Choroid plexus epithelial cell (primary cell): ENCODE measurements around the gene LEMD2.

Source experiments
- DNase-seq: peaks from one replicate; pipeline ENCODE4 v3.0.0-alpha.2; 2010; ENCODE audit warnings: low read depth
- H3K4me3 ChIP-seq: 2 replicates; pipeline ENCODE4 v1.5.1; 2011; ENCODE audit warnings: low read depth, mild to moderate bottlenecking, control low read depth, low read length, moderate library complexity
- TF ChIP-seq, protein P1 (sequence below): conservative IDR thresholded peaks from 2 replicates; pipeline ENCODE4 v1.5.1; 2011; ENCODE audit warnings: low read depth, mild to moderate bottlenecking, control low read depth, inconsistent platforms, low read length, moderate library complexity

Gene LEMD2

DNA sequence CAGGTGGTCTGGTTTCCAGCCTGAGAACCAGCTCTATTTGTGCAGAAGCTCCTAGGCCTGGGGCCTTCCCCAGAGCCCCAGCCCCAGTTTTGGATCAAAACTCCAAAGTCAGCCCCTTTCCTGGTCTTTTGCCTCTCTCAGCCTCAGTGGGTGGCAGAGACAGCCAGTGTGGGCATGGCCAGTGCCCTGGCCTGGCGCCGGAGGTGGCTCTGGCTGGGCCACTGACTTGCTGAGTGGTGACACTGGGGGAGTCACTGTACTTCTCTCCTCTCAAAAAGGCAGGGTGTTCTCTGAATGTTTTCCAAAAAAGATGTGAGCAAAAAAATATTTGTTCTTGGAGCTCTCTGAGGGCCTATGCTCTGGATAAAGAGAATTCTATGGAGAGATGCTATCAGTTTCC lies 34.9 kb upstream of the LEMD2 start:
- H3K4me3 ChIP-seq, result no peak overlapping the region
- no peak for DNase-seq
- TF ChIP-seq, protein P1, sequence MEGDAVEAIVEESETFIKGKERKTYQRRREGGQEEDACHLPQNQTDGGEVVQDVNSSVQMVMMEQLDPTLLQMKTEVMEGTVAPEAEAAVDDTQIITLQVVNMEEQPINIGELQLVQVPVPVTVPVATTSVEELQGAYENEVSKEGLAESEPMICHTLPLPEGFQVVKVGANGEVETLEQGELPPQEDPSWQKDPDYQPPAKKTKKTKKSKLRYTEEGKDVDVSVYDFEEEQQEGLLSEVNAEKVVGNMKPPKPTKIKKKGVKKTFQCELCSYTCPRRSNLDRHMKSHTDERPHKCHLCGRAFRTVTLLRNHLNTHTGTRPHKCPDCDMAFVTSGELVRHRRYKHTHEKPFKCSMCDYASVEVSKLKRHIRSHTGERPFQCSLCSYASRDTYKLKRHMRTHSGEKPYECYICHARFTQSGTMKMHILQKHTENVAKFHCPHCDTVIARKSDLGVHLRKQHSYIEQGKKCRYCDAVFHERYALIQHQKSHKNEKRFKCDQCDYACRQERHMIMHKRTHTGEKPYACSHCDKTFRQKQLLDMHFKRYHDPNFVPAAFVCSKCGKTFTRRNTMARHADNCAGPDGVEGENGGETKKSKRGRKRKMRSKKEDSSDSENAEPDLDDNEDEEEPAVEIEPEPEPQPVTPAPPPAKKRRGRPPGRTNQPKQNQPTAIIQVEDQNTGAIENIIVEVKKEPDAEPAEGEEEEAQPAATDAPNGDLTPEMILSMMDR, result no peak

DNA sequence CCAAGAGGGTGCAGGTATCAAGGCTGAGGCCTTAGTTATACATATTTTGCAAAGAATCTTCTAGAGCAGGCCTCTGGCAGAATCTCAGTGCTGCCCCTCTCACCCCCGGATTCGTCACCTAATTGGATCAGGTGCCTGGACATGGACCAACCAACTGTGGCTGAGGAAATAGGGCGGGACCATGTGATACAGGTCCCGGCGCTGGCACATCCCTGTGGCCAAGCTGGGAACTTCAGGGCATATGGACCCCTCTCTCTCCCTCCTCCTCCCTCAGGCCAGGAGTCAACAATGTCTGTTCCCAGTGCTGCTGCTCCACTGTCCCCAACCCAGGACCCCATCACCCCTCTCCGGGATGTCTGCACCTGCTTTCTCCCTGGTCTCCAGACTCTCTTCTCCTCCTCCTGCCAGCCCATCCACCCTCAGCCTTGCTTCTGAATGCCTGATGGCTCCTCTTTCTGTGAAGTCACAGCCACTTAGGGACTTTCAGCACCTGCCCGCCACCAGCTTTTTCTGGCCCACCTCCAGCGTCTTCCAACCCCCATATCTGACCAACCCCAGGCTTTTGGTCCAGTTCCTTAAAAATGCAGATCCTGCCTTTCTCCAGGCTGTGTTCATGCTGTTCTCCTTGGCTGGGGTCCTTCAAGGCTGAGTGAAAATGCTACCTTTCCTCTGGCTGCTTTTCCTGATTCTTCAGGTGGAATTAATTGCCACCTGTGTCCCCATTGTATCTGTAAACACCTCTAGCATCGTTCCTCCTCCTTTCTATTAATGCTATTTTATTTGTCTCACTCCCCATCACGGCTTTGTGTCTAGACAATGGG lies 33.9 kb upstream of the LEMD2 start:
- H3K4me3 ChIP-seq, result no peak overlapping the region
- TF ChIP-seq, protein P1, result peak; percentile 37
- peak; percentile 29 for DNase-seq

DNA sequence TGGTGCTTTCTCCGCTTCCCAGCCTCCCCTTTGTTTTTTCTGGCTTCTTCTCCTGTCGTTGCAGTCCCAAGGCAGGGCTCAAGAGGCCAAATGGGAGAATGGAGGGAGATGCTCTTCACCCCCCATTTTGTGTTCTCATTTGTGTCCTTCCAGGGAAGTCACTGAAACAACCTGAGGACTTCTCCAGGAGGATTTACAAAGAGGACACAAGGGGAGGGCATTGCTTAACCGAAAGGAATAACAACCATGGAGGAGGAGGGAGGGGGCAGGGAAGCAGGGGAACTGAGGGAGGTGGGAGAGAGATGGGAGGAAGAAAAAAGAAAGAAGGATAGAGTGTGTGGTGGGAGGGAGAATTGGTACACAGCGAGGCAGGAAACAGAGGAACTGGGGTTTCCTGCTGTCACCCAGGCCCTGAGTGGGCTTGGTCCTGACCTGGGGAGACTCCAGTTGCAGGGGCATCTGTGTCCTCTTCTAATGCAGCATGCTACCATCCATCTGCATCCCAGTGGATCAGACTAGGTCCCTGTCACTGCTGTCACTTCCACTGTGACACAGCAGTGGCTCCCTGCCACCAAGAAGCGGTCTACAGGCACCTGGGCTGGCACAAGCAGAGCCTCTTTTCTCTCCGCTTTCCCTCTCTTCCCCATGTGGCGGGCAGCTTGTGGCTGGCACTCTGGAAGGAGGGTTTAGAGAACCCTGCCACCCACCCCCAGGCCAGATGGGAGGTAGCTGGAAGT lies 32.0 kb upstream of the LEMD2 start:
- TF ChIP-seq, protein P1, result no peak
- DNase-seq, result no peak

DNA sequence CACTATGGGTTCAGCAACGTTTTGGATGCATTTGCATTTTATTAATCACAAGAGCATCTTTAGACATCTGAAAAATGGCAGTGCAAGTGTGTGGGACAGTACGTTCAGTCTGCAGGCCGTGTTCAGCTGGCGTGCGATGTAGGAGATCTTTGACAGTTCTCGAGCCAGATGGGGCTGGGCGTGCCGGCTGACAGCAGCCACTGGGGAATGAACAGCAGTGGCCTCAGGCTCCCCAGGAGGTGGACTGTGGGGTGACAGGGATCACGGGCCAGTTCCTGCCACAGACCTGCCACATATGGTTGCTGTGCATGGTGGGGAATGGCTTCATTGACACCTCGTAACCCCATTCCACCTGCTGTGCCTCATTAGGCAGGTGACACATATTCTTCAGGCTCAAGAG lies 31.3 kb upstream of the LEMD2 start:
- no peak overlapping the region for H3K4me3 ChIP-seq
- TF ChIP-seq, protein P1, result no peak
- no peak for DNase-seq

More for the DNA sequence above, 32.0 kb upstream of the LEMD2 start:
- H3K4me3 ChIP-seq, result no peak overlapping the region

DNA sequence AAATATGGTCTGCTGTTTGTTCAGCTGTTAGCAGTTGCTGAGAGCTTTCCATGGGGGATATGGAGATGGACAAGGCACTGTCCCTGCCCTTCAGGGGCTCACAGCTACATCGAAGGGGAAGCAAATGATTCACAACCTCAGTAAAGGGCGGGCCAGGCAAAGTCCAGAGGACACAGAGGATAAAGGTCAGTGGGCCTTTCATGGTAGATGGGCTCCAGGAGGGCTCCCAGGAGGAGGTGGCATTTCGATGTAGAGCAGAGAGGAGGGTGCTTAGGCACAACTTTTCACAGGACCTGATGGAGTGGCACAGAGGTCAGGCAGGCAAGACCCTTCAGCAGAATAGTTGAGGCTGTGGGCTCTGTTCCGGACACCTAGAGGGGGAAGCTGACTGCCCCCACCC lies 30.1 kb upstream of the LEMD2 start:
- no peak overlapping the region for H3K4me3 ChIP-seq
- TF ChIP-seq, protein P1, result no peak
- DNase-seq, result no peak

DNA sequence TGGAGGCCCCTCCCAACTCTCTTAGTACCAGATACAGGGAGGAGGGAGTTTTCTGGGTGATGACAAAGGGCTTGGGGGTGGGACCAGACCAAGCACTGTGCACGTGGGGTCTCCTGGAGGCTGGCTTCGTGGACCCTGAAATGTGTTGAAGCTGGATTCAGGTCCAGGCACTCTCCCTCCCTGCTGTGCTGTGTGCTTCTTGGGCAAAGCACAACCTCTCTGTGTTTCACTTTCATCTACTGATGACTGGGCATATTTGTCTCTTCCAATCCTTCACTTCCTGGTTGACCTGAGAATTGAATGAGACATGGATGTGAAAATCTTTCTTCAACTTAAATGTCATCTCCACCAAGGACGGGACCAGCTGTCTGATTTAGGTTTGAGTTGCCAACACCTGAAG lies 29.4 kb upstream of the LEMD2 start:
- H3K4me3 ChIP-seq, result no peak overlapping the region
- DNase-seq, result no peak
- TF ChIP-seq, protein P1, result no peak
